ENCODE measurements around the gene UGT1A9.

The UGT1A9 gene

GRCh38 chr2:233821709-233822100 lies 150.0 kb downstream of the UGT1A9 start:
- ChIA-PET CTCF (interaction anchor here (1.1 kb wide), 1 partner anchor 21 kb away, joined by 3 read pairs; no protein-coding TSS in a partner anchor), POLR2A (no interaction called here)
- no peak for DNase-seq (ENCODE audit: extremely low spot score)
- no peak for TF ChIP-seq BHLHE40 (IDR thresholded peaks at IDR 0.05; ENCODE audit: borderline replicate concordance)
- no peak for TF ChIP-seq CTBP1 (IDR thresholded peaks at IDR 0.05; ENCODE audit: borderline replicate concordance)
- TF ChIP-seq SUZ12 (IDR thresholded peaks at IDR 0.05), result no peak
- no peak for TF ChIP-seq TARDBP (IDR thresholded peaks at IDR 0.05)

- ChIA-PET POLR2A (no interaction called here), CTCF (interaction anchor here (1.1 kb wide), 1 partner anchor 21 kb away, joined by 3 read pairs; no protein-coding TSS in a partner anchor)
- no peak for TF ChIP-seq FOXK2 (IDR thresholded peaks at IDR 0.05)
- no peak for TF ChIP-seq BHLHE40 (IDR thresholded peaks at IDR 0.05; ENCODE audit: borderline replicate concordance)
- no peak for TF ChIP-seq ZNF384 (IDR thresholded peaks at IDR 0.05)
- TF ChIP-seq NFRKB (IDR thresholded peaks at IDR 0.05), result no peak
- no peak for TF ChIP-seq SP1 (IDR thresholded peaks at IDR 0.05)
- TF ChIP-seq TARDBP (IDR thresholded peaks at IDR 0.05), result no peak
- no peak for TF ChIP-seq CTBP1 (IDR thresholded peaks at IDR 0.05; ENCODE audit: borderline replicate concordance)
- TF ChIP-seq FOXA1 (IDR thresholded peaks at IDR 0.05), result no peak
- TF ChIP-seq FOXM1 (IDR thresholded peaks at IDR 0.05; ENCODE audit: borderline replicate concordance), result no peak
- TF ChIP-seq L3MBTL2 (conservative IDR thresholded peaks at IDR 0.05), result no peak
- TF ChIP-seq LEF1 (IDR thresholded peaks at IDR 0.05; ENCODE audit: borderline replicate concordance), result no peak
- no peak for TF ChIP-seq ELF4 (IDR thresholded peaks at IDR 0.05)
- no peak for TF ChIP-seq ARNT (IDR thresholded peaks at IDR 0.05)
- no peak for TF ChIP-seq HDGF (IDR thresholded peaks at IDR 0.05; ENCODE audit: borderline replicate concordance)
- TF ChIP-seq SUZ12 (IDR thresholded peaks at IDR 0.05), result no peak
- no peak for TF ChIP-seq PKNOX1 (IDR thresholded peaks at IDR 0.05)
- DNase-seq (ENCODE audit: extremely low spot score), result no peak
Measured at GRCh38 chr2:233822101-233822771, 150.5 kb downstream of the UGT1A9 start.

All from HEK293T (cell line).